A549 (cell line): Measurements from ENCODE around the gene ADGRG3. TPM values are rescaled to one million over a fixed set of nuclear protein-coding genes. Genes with fewer than 3 reads are reported as not detected.

Experiments
- ATAC-seq, 2 experiments: fragments of 200-7000 bp in 1 of 2; fragments of >200 bp in 1 of 2; cut with Nextera tagmentation in 1 of 2; cut with Tn5 transposase in 1 of 2; 3 replicates each; pipeline versions ENCODE4 v1.8.0 to v1.9.1; 2018 to 2020; ENCODE audit warnings: mild to moderate bottlenecking in 1 of 2, moderate library complexity in 1 of 2
- CTCF ChIA-PET: fragments of 300-600 bp; sonication (Branson Sonifier 250); formaldehyde crosslinking; extraction: SDS; loops from one replicate; lab custom pipeline; 2021; ENCODE audit warnings: antibody characterized with exemption, inconsistent platforms; lab: Yijun Ruan, JAX
- POLR2A ChIA-PET: fragments of 350-600 bp; formaldehyde crosslinking; extraction: SDS; loops from one replicate; lab custom pipeline; 2021; ENCODE audit warnings: antibody characterized with exemption, inconsistent platforms; lab: Yijun Ruan, JAX
- DNase-seq, 2 experiments: peaks; one replicate each; pipeline versions ENCODE4 v3.0.0 to v3.0.0-alpha.2; 2011 to 2016; ENCODE audit warnings: low read depth in 1 of 2, low spot score in 1 of 2
- FAIRE-seq: peaks from 2 replicates; lab custom pipeline; 2011; peaks lifted over from hg19 to GRCh38; lab: Jason Lieb, UNC
- H3K27ac ChIP-seq, 2 experiments: fragments of >200 bp; sonication (Bioruptor Twin); formaldehyde crosslinking; 3 replicates each; pipeline ENCODE4 v1.5.1; 2016 to 2017
- H3K4me1 ChIP-seq: fragments of >200 bp; sonication (Bioruptor Twin); formaldehyde crosslinking; 3 replicates; pipeline ENCODE4 v1.6.1; 2016
- H3K4me2 ChIP-seq: fragments of >200 bp; sonication (Bioruptor Twin); formaldehyde crosslinking; 3 replicates; pipeline ENCODE4 v1.6.1; 2016
- H3K4me3 ChIP-seq: fragments of >200 bp; sonication (Bioruptor Twin); formaldehyde crosslinking; 3 replicates; pipeline ENCODE4 v1.5.1; 2016
- H3K9me3 ChIP-seq: fragments of >200 bp; sonication (Bioruptor Twin); formaldehyde crosslinking; 3 replicates; pipeline ENCODE4 v1.6.1; 2016
- BCL3 ChIP-seq: fragments of >200 bp; sonication (Bioruptor Twin); formaldehyde crosslinking; IDR thresholded peaks from 3 replicates; pipeline ENCODE4 v1.6.1; 2016
- BHLHE40 ChIP-seq: IDR thresholded peaks from 2 replicates; pipeline ENCODE4 v1.6.1; 2012; ENCODE audit warnings: low read depth, low read length, inconsistent platforms
- CBX2 ChIP-seq: fragments of 200-600 bp; sonication (generic); IDR thresholded peaks from 2 replicates; pipeline ENCODE4 v1.6.1; 2016; ENCODE audit warnings: low read depth, mild to moderate bottlenecking, borderline replicate concordance
- CHD2 ChIP-seq: fragments of 150-350 bp; IDR thresholded peaks from 2 replicates; pipeline ENCODE4 v1.6.1; 2014; ENCODE audit warnings: low read length; ENCODE audit not compliant: partially characterized antibody
- CHD4 ChIP-seq: fragments of 200-600 bp; sonication (generic); IDR thresholded peaks from 2 replicates; pipeline ENCODE4 v1.6.1; 2016; ENCODE audit warnings: antibody characterized with exemption, mild to moderate bottlenecking, borderline replicate concordance
- FOSB ChIP-seq: fragments of 250-450 bp; sonication (Bioruptor Pico); IDR thresholded peaks from 2 replicates; pipeline ENCODE4 v1.5.0; 2020; ENCODE audit warnings: mild to moderate bottlenecking, moderate library complexity
- HOXB13 ChIP-seq: fragments of 250-450 bp; sonication (Bioruptor Pico); IDR thresholded peaks from 2 replicates; pipeline ENCODE4 v1.5.0; 2020; ENCODE audit warnings: low read depth, mild to moderate bottlenecking, moderate library complexity
- KDM1A ChIP-seq: fragments of 200-600 bp; sonication (generic); IDR thresholded peaks from 2 replicates; pipeline ENCODE4 v1.6.1; 2016; ENCODE audit warnings: low read depth, mild to moderate bottlenecking
- KDM5A ChIP-seq: fragments of 200-600 bp; sonication (generic); IDR thresholded peaks from 2 replicates; pipeline ENCODE4 v1.6.1; 2016; ENCODE audit warnings: antibody characterized with exemption, mild to moderate bottlenecking
- MAX ChIP-seq: IDR thresholded peaks from 2 replicates; pipeline ENCODE4 v1.6.1; 2012
- MAZ ChIP-seq: fragments of 150-350 bp; IDR thresholded peaks from 2 replicates; pipeline ENCODE4 v1.6.1; 2014; ENCODE audit warnings: antibody characterized with exemption, low read depth, low read length, borderline replicate concordance
- PHF8 ChIP-seq: fragments of 200-600 bp; sonication (generic); IDR thresholded peaks from 2 replicates; pipeline ENCODE4 v1.6.1; 2016; ENCODE audit warnings: low read depth, mild to moderate bottlenecking, antibody characterized with exemption, moderate library complexity, borderline replicate concordance
- POLR2AphosphoS2 ChIP-seq: conservative IDR thresholded peaks from 2 replicates; pipeline ENCODE4 v1.6.1; 2012; ENCODE audit warnings: low read length, improper control_type of control experiment, inconsistent platforms
- RARB ChIP-seq: fragments of 250-450 bp; sonication (Bioruptor Pico); IDR thresholded peaks from 2 replicates; pipeline ENCODE4 v1.8.0; 2021; ENCODE audit warnings: mild to moderate bottlenecking, moderate library complexity
- RNF2 ChIP-seq: fragments of 200-600 bp; sonication (generic); IDR thresholded peaks from 2 replicates; pipeline ENCODE4 v1.6.1; 2016; ENCODE audit warnings: low read depth, mild to moderate bottlenecking, antibody characterized with exemption, moderate library complexity, borderline replicate concordance
- ZFP36 ChIP-seq: fragments of 450-650 bp; IDR thresholded peaks from 2 replicates; pipeline ENCODE4 v1.6.1; 2014; ENCODE audit warnings: borderline replicate concordance; ENCODE audit not compliant: partially characterized antibody
- WGBS: methylation state at CpG from one replicate; pipeline ENCODE4 v1.1.6; 2017; ENCODE audit errors: missing lambda C conversion rate; 5-methylcytosine and 5-hydroxymethylcytosine counted together
- polyA minus RNA-seq: library from RNA; depleted of rRNA, polyadenylated mRNA; stranded (reverse); fragments of >200 nt; gene quantifications from 2 replicates; pipeline ENCODE4 v1.2.3, GENCODE V29; 2011; rRNA and poly(A)+ RNA removed
- polyA plus RNA-seq, 4 experiments: library from polyadenylated mRNA; depleted of rRNA in 3 of 4; stranded (reverse); fragments of >200 nt; fragmentation: RNase III in 1 of 4; extraction: RNeasy Plus Mini Kit Qiagen cat#74134 plus additional on column Dnase treatment in 1 of 4; gene quantifications; 2 replicates in 3 of 4; 3 replicates in 1 of 4; pipeline ENCODE4 v1.2.3, GENCODE V29; 2011 to 2017
- TF ChIP-seq, protein P1 (sequence below): IDR thresholded peaks from 2 replicates; pipeline ENCODE4 v1.6.1; 2012
- TF ChIP-seq, protein P2 (sequence below): fragments of 200-600 bp; sonication (generic); IDR thresholded peaks from 2 replicates; pipeline ENCODE4 v1.6.1; 2016; ENCODE audit warnings: antibody characterized with exemption, mild to moderate bottlenecking, moderate library complexity
- TF ChIP-seq, protein P3 (sequence below): fragments of 150-350 bp; IDR thresholded peaks from 2 replicates; pipeline ENCODE4 v1.6.1; 2014; ENCODE audit warnings: low read depth, mild to moderate bottlenecking, low read length
- TF ChIP-seq, protein P4 (sequence below): fragments of 450-650 bp; IDR thresholded peaks from 2 replicates; pipeline ENCODE4 v1.6.1; 2014; ENCODE audit warnings: antibody characterized with exemption

Gene ADGRG3, protein sequence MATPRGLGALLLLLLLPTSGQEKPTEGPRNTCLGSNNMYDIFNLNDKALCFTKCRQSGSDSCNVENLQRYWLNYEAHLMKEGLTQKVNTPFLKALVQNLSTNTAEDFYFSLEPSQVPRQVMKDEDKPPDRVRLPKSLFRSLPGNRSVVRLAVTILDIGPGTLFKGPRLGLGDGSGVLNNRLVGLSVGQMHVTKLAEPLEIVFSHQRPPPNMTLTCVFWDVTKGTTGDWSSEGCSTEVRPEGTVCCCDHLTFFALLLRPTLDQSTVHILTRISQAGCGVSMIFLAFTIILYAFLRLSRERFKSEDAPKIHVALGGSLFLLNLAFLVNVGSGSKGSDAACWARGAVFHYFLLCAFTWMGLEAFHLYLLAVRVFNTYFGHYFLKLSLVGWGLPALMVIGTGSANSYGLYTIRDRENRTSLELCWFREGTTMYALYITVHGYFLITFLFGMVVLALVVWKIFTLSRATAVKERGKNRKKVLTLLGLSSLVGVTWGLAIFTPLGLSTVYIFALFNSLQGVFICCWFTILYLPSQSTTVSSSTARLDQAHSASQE
- polyA plus RNA-seq (2011; rRNA removed) = 0.45 and 0.77 TPM in 2 replicates
- polyA plus RNA-seq (2012; cell fraction: cytosol; rRNA removed) = 0.17 and 0.22 TPM in 2 replicates
- polyA plus RNA-seq (2012; cell fraction: nucleus; rRNA removed) = 0.70 and 0.87 TPM in 2 replicates
- 0.17 to 0.34 TPM (median 0.25 TPM) in 3 replicates for polyA plus RNA-seq (2017; fragmentation: RNase III; extraction: RNeasy Plus Mini Kit Qiagen cat#74134 plus additional on column Dnase treatment)
- polyA minus RNA-seq = 0.41 and 1.2 TPM in 2 replicates

- Histone ChIP-seq H3K27ac (peak within 1 kb of the TSS; percentile 61 to 71), H3K9me3 (no peaks in the 10 kb centered on the region), H3K4me2 (peak within 1 kb of the TSS; percentile 33), H3K4me1 (peaks cover 16% of the 10 kb centered on the region), H3K4me3 (no peak within 1 kb of the TSS)
- POLR2A ChIA-PET = no interaction called here
- CTCF ChIA-PET = interaction anchor here (1.0 to 4.7 kb wide), 6 partner anchors 9 to 127 kb away, joined by 3 to 21 read pairs (median 4); no protein-coding TSS in a partner anchor
- peak in 1 of 2 experiments; percentile 3; a peak in 1 of 6 replicates for ATAC-seq
- no peak for DNase-seq
- TF ChIP-seq, protein P1, sequence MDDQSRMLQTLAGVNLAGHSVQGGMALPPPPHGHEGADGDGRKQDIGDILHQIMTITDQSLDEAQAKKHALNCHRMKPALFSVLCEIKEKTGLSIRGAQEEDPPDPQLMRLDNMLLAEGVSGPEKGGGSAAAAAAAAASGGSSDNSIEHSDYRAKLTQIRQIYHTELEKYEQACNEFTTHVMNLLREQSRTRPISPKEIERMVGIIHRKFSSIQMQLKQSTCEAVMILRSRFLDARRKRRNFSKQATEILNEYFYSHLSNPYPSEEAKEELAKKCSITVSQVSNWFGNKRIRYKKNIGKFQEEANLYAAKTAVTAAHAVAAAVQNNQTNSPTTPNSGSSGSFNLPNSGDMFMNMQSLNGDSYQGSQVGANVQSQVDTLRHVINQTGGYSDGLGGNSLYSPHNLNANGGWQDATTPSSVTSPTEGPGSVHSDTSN = no peak
- TF ChIP-seq, protein P2, sequence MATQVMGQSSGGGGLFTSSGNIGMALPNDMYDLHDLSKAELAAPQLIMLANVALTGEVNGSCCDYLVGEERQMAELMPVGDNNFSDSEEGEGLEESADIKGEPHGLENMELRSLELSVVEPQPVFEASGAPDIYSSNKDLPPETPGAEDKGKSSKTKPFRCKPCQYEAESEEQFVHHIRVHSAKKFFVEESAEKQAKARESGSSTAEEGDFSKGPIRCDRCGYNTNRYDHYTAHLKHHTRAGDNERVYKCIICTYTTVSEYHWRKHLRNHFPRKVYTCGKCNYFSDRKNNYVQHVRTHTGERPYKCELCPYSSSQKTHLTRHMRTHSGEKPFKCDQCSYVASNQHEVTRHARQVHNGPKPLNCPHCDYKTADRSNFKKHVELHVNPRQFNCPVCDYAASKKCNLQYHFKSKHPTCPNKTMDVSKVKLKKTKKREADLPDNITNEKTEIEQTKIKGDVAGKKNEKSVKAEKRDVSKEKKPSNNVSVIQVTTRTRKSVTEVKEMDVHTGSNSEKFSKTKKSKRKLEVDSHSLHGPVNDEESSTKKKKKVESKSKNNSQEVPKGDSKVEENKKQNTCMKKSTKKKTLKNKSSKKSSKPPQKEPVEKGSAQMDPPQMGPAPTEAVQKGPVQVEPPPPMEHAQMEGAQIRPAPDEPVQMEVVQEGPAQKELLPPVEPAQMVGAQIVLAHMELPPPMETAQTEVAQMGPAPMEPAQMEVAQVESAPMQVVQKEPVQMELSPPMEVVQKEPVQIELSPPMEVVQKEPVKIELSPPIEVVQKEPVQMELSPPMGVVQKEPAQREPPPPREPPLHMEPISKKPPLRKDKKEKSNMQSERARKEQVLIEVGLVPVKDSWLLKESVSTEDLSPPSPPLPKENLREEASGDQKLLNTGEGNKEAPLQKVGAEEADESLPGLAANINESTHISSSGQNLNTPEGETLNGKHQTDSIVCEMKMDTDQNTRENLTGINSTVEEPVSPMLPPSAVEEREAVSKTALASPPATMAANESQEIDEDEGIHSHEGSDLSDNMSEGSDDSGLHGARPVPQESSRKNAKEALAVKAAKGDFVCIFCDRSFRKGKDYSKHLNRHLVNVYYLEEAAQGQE = no peak
- TF ChIP-seq, protein P3, sequence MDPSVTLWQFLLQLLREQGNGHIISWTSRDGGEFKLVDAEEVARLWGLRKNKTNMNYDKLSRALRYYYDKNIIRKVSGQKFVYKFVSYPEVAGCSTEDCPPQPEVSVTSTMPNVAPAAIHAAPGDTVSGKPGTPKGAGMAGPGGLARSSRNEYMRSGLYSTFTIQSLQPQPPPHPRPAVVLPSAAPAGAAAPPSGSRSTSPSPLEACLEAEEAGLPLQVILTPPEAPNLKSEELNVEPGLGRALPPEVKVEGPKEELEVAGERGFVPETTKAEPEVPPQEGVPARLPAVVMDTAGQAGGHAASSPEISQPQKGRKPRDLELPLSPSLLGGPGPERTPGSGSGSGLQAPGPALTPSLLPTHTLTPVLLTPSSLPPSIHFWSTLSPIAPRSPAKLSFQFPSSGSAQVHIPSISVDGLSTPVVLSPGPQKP = no peak
- TF ChIP-seq POLR2AphosphoS2 (no peak), KDM5A (no peak), MAX (no peak), ZFP36 (no peak), CHD4 (no peak), RARB (CRISPR knock-in tag) (no peak), FOSB (no peak), BCL3 (no peak), HOXB13 (CRISPR knock-in tag) (no peak), KDM1A (no peak), CBX2 (no peak), RNF2 (no peak), CHD2 (no peak), PHF8 (no peak), MAZ (no peak), BHLHE40 (no peak)
- TF ChIP-seq, protein P4, sequence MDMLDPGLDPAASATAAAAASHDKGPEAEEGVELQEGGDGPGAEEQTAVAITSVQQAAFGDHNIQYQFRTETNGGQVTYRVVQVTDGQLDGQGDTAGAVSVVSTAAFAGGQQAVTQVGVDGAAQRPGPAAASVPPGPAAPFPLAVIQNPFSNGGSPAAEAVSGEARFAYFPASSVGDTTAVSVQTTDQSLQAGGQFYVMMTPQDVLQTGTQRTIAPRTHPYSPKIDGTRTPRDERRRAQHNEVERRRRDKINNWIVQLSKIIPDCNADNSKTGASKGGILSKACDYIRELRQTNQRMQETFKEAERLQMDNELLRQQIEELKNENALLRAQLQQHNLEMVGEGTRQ = no peak
- no peak for FAIRE-seq
- 91% methylated on average over 11 of the region's 11 CpGs for WGBS
Measured at GRCh38 chr16:57668263-57668571, at the start of gene ADGRG3. Gene ADGRG3 (plus strand): TSS chr16:57668306. CDS start chr16:57668348, 42 bp downstream.
